GM23338 (cell line): Measurements from ENCODE around the gene TCFL5. TPM values are rescaled to one million over a fixed set of nuclear protein-coding genes. Genes with fewer than 3 reads are reported as not detected.

Source experiments
- ATAC-seq: fragments of 200-7000 bp; cut with Tn5 transposase; 3 replicates; pipeline ENCODE4 v1.9.1; 2020
- DNase-seq: peaks from one replicate; pipeline ENCODE4 v3.0.0-alpha.2; 2015; ENCODE audit warnings: low spot score
- H2AFZ ChIP-seq: fragments of 200-600 bp; sonication (generic); 2 replicates; pipeline ENCODE4 v1.8.0; 2016; ENCODE audit warnings: antibody characterized with exemption, mild to moderate bottlenecking, moderate library complexity
- H3F3A ChIP-seq: fragments of 200-600 bp; sonication (generic); replicated peaks from 2 replicates; pipeline ENCODE4 v1.8.0; 2017; ENCODE audit warnings: antibody characterized with exemption, mixed run types, low read depth
- H3K27ac ChIP-seq: fragments of 200-600 bp; sonication (generic); 2 replicates; pipeline ENCODE4 v1.6.1; 2016; ENCODE audit warnings: low read depth
- H3K27me3 ChIP-seq: fragments of 200-600 bp; sonication (generic); 2 replicates; pipeline ENCODE4 v1.8.0; 2016; ENCODE audit warnings: mild to moderate bottlenecking, mixed run types, moderate library complexity; ENCODE audit not compliant: insufficient read depth
- H3K36me3 ChIP-seq: fragments of 200-600 bp; sonication (generic); 2 replicates; pipeline ENCODE4 v1.8.0; 2016; ENCODE audit warnings: mild to moderate bottlenecking; ENCODE audit not compliant: insufficient read depth
- H3K4me1 ChIP-seq: fragments of 200-600 bp; sonication (generic); 2 replicates; pipeline ENCODE4 v1.8.0; 2016; ENCODE audit warnings: mild to moderate bottlenecking, moderate library complexity; ENCODE audit not compliant: insufficient read depth
- H3K4me2 ChIP-seq: fragments of 200-600 bp; sonication (generic); 2 replicates; pipeline ENCODE4 v1.7.1; 2017; ENCODE audit warnings: mixed run types
- H3K4me3 ChIP-seq: fragments of 200-600 bp; sonication (generic); 2 replicates; pipeline ENCODE4 v1.6.1; 2016; ENCODE audit warnings: mixed run types
- H3K79me2 ChIP-seq: fragments of 200-600 bp; sonication (generic); replicated peaks from 2 replicates; pipeline ENCODE4 v1.8.0; 2017; ENCODE audit warnings: mild to moderate bottlenecking; ENCODE audit not compliant: insufficient read depth
- H3K9me2 ChIP-seq: fragments of 200-600 bp; sonication (generic); 2 replicates; pipeline ENCODE4 v1.8.0; 2017; ENCODE audit not compliant: insufficient read depth
- H4K20me1 ChIP-seq: fragments of 200-600 bp; sonication (generic); replicated peaks from 2 replicates; pipeline ENCODE4 v1.8.0; 2017; ENCODE audit warnings: mild to moderate bottlenecking; ENCODE audit not compliant: insufficient read depth
- H3K27ac Mint-ChIP-seq: 2 replicates; pipeline ENCODE4 v1.8.0; 2020; ENCODE audit warnings: inconsistent platforms, mild to moderate bottlenecking, moderate library complexity, mixed read lengths
- H3K27me3 Mint-ChIP-seq: 3 replicates; pipeline ENCODE4 v1.8.0; 2022; ENCODE audit warnings: low read depth, mild to moderate bottlenecking, moderate library complexity, mixed read lengths, inconsistent platforms; ENCODE audit not compliant: insufficient read depth, poor library complexity
- H3K36me3 Mint-ChIP-seq: 3 replicates; pipeline ENCODE4 v1.8.0; 2021; ENCODE audit warnings: low read depth, mild to moderate bottlenecking, inconsistent platforms, moderate library complexity, mixed read lengths
- H3K4me1 Mint-ChIP-seq: 3 replicates; pipeline ENCODE4 v1.8.0; 2020; ENCODE audit warnings: mild to moderate bottlenecking, inconsistent platforms, mixed read lengths
- H3K4me3 Mint-ChIP-seq: 3 replicates; pipeline ENCODE4 v1.8.0; 2021; ENCODE audit warnings: moderate library complexity, mild to moderate bottlenecking, inconsistent platforms, mixed read lengths
- H3K9me3 Mint-ChIP-seq: 3 replicates; pipeline ENCODE4 v1.8.0; 2020; ENCODE audit warnings: moderate library complexity, mild to moderate bottlenecking, inconsistent platforms, mixed read lengths
- ETS1 ChIP-seq: IDR thresholded peaks from 2 replicates; pipeline ENCODE4 v1.6.1; 2016; ENCODE audit warnings: antibody characterized with exemption
- EZH2 ChIP-seq: fragments of 200-600 bp; sonication (generic); IDR thresholded peaks from one replicate; pipeline ENCODE4 v1.8.0; 2017; ENCODE audit warnings: antibody characterized with exemption, mild to moderate bottlenecking, low read depth; ENCODE audit not compliant: unreplicated experiment
- JUNB ChIP-seq: IDR thresholded peaks from one replicate; pipeline ENCODE4 v1.6.1; 2016; ENCODE audit warnings: antibody characterized with exemption; ENCODE audit not compliant: unreplicated experiment
- NANOG ChIP-seq: IDR thresholded peaks from 2 replicates; pipeline ENCODE4 v1.6.1; 2016; ENCODE audit warnings: antibody characterized with exemption, borderline replicate concordance
- POLR2AphosphoS5 ChIP-seq: IDR thresholded peaks from 2 replicates; pipeline ENCODE4 v1.6.1; 2016; ENCODE audit warnings: antibody characterized with exemption, low read depth
- ZNF114 ChIP-seq: fragments of 250-450 bp; sonication (Bioruptor Pico); IDR thresholded peaks from 2 replicates; pipeline ENCODE4 v1.5.0; 2020; ENCODE audit warnings: mild to moderate bottlenecking, moderate library complexity
- ZNF331 ChIP-seq: fragments of 250-450 bp; sonication (Bioruptor Pico); IDR thresholded peaks from 2 replicates; pipeline ENCODE4 v1.5.0; 2020; ENCODE audit warnings: low read depth, mild to moderate bottlenecking, moderate library complexity
- ZNF462 ChIP-seq: fragments of 250-450 bp; sonication (Bioruptor Pico); IDR thresholded peaks from 2 replicates; pipeline ENCODE4 v1.5.0; 2020; ENCODE audit warnings: mild to moderate bottlenecking, moderate library complexity
- polyA plus RNA-seq: library from polyadenylated mRNA; unstranded; fragments of >200 nt; fragmentation: Nextera tagmentation; extraction: Ambion mirVana; gene quantifications from 2 replicates; pipeline ENCODE4 v1.2.1, GENCODE V29; 2016
- total RNA-seq: library from RNA; depleted of rRNA; stranded (reverse); fragments of >200 nt; shearing (Covaris generic); gene quantifications from 2 replicates; pipeline ENCODE4 v1.2.3, GENCODE V29; 2014
- TF ChIP-seq, protein P1 (sequence below), 2 experiments: fragments of 200-600 bp in 1 of 2; sonication (generic) in 1 of 2; conservative IDR thresholded peaks; 2 replicates each; pipeline versions ENCODE4 v1.5.1 to v1.6.1; 2016 to 2017; ENCODE audit warnings: antibody characterized with exemption in 2 of 2, low read depth in 2 of 2, mild to moderate bottlenecking in 2 of 2, moderate library complexity in 1 of 2
- TF ChIP-seq, protein P2 (sequence below): IDR thresholded peaks from one replicate; pipeline ENCODE4 v1.6.1; 2018; ENCODE audit warnings: antibody characterized with exemption; ENCODE audit not compliant: unreplicated experiment

Gene TCFL5
- total and polyA plus RNA-seq, 2 experiments from 2014 or later, result 5.8 to 19.3 TPM

DNA sequence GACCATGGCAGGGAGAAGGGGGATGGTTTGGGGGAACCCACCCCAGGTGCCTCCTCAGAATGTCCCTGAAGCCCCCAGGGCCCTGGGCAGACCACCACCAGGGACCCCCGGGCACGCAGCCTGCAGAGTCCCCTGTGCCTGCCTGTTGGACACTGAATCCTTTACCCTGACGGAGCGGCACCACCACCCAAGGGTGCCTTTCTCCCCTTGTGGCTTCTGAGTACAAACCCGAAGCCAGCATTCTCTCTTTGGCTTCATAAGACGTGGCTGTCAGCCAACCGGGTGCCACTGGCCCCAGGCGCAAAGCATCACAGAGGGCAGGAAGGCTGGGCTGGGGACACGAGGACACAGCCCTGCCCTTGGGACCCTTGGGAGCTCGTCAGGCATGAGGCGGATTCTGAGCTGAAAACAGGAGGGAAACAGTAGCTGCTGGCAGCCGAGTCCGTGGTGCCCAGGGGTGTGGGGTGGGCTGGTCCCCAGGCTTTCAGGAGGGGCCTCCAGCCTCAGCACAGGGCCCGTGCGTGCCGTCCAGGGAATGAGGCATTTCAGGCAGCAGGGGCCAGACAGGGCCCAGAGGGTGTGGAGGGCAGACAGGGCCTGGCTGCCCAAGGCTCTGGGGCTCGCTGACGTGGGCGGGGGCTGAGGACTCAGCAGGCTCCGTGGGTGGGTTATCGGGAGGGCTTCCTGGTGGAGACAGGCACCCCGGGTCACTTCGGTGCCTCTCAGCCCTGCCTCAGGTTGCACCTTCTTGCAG is 41.2 kb downstream of the TCFL5 start:
- H4K20me1 ChIP-seq, result peaks cover 5% of the 10 kb centered on the region; the same call in 1 of the 2 replicates
- Mint-ChIP-seq H3K4me3 (no peak overlapping the region), H3K27me3 (peaks cover 16% of the 10 kb centered on the region), H3K27ac (no peak overlapping the region), H3K36me3 (no peaks in the 10 kb centered on the region), H3K9me3 (no peaks in the 10 kb centered on the region), H3K4me1 (peaks cover 14% of the 10 kb centered on the region; the same call in 2 of the 3 replicates)
- peaks cover 7% of the 10 kb centered on the region; the same call in 1 of the 2 replicates for H3K4me1 ChIP-seq
- no peak for ATAC-seq
- DNase-seq, result no peak
- H3K4me2 ChIP-seq, result no peak overlapping the region
- 0 out of 2 replicates have a peak, but pooled peaks cover 4% of the 10 kb centered on the region for H3F3A ChIP-seq
- peaks cover 8% of the 10 kb centered on the region; the same call in 1 of the 2 replicates for H3K79me2 ChIP-seq
- no peaks in the 10 kb centered on the region for H3K9me2 ChIP-seq
- TF ChIP-seq NANOG (no peak), ETS1 (no peak), ZNF462 (CRISPR knock-in tag) (no peak), POLR2AphosphoS5 (no peak), ZNF331 (CRISPR knock-in tag) (no peak), ZNF114 (no peak), EZH2 (no peak), JUNB (no peak)
- TF ChIP-seq, protein P1, sequence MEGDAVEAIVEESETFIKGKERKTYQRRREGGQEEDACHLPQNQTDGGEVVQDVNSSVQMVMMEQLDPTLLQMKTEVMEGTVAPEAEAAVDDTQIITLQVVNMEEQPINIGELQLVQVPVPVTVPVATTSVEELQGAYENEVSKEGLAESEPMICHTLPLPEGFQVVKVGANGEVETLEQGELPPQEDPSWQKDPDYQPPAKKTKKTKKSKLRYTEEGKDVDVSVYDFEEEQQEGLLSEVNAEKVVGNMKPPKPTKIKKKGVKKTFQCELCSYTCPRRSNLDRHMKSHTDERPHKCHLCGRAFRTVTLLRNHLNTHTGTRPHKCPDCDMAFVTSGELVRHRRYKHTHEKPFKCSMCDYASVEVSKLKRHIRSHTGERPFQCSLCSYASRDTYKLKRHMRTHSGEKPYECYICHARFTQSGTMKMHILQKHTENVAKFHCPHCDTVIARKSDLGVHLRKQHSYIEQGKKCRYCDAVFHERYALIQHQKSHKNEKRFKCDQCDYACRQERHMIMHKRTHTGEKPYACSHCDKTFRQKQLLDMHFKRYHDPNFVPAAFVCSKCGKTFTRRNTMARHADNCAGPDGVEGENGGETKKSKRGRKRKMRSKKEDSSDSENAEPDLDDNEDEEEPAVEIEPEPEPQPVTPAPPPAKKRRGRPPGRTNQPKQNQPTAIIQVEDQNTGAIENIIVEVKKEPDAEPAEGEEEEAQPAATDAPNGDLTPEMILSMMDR (conservative IDR thresholded peaks at IDR 0.05; ENCODE audit: low read depth in 2 of 2), result no peak
- TF ChIP-seq, protein P2, sequence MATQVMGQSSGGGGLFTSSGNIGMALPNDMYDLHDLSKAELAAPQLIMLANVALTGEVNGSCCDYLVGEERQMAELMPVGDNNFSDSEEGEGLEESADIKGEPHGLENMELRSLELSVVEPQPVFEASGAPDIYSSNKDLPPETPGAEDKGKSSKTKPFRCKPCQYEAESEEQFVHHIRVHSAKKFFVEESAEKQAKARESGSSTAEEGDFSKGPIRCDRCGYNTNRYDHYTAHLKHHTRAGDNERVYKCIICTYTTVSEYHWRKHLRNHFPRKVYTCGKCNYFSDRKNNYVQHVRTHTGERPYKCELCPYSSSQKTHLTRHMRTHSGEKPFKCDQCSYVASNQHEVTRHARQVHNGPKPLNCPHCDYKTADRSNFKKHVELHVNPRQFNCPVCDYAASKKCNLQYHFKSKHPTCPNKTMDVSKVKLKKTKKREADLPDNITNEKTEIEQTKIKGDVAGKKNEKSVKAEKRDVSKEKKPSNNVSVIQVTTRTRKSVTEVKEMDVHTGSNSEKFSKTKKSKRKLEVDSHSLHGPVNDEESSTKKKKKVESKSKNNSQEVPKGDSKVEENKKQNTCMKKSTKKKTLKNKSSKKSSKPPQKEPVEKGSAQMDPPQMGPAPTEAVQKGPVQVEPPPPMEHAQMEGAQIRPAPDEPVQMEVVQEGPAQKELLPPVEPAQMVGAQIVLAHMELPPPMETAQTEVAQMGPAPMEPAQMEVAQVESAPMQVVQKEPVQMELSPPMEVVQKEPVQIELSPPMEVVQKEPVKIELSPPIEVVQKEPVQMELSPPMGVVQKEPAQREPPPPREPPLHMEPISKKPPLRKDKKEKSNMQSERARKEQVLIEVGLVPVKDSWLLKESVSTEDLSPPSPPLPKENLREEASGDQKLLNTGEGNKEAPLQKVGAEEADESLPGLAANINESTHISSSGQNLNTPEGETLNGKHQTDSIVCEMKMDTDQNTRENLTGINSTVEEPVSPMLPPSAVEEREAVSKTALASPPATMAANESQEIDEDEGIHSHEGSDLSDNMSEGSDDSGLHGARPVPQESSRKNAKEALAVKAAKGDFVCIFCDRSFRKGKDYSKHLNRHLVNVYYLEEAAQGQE, result no peak
- H3K27me3 ChIP-seq, result peaks cover 7% of the 10 kb centered on the region; the same call in 1 of the 2 replicates
- no peaks in the 10 kb centered on the region for H3K36me3 ChIP-seq
- H2AFZ ChIP-seq, result no peak overlapping the region
- no peak overlapping the region for H3K4me3 ChIP-seq
- H3K27ac ChIP-seq, result no peak overlapping the region
